Gastroesophageal sphincter (tissue), 3 donors: ENCODE measurements around the gene MIA2.

Source experiments
- CTCF ChIP-seq, 4 experiments: fragments of 200-600 bp in 2 of 4; fragments of 450-650 bp in 2 of 4; sonication (generic) in 1 of 4; IDR thresholded peaks; one replicate each; pipeline ENCODE4 v1.5.1; 2017 to 2019; ENCODE audit warnings: antibody characterized with exemption in 4 of 4, mild to moderate bottlenecking in 2 of 4, moderate library complexity in 2 of 4
- EP300 ChIP-seq: sonication (generic); formaldehyde crosslinking; IDR thresholded peaks from one replicate; pipeline ENCODE4 v1.6.1; 2017; ENCODE audit warnings: antibody characterized with exemption, mild to moderate bottlenecking
- POLR2A ChIP-seq, 2 donors: fragments of 450-650 bp; IDR thresholded peaks; one replicate each; pipeline ENCODE4 v1.6.1; 2017; ENCODE audit warnings: antibody characterized with exemption in 2 of 2, mild to moderate bottlenecking in 2 of 2, moderate library complexity in 1 of 2
- POLR2AphosphoS5 ChIP-seq: sonication (generic); formaldehyde crosslinking; IDR thresholded peaks from one replicate; pipeline ENCODE4 v1.6.1; 2017; ENCODE audit warnings: antibody characterized with exemption

GRCh38 chr14:39432179-39432618 is 198.5 kb downstream of the MIA2 start, which contains the start of gene FBXO33:
- TF ChIP-seq POLR2AphosphoS5 (peak; percentile 50), CTCF (IDR thresholded peaks at IDR 0.05) (no peak), POLR2A (IDR thresholded peaks at IDR 0.05) (peak in 1 of 2 donors; percentile 43), EP300 (no peak)
